ENCODE results near the gene TRIM32. TPM values are rescaled to one million over a fixed set of nuclear protein-coding genes. Genes with fewer than 3 reads are reported as not detected.

Gene TRIM32, protein sequence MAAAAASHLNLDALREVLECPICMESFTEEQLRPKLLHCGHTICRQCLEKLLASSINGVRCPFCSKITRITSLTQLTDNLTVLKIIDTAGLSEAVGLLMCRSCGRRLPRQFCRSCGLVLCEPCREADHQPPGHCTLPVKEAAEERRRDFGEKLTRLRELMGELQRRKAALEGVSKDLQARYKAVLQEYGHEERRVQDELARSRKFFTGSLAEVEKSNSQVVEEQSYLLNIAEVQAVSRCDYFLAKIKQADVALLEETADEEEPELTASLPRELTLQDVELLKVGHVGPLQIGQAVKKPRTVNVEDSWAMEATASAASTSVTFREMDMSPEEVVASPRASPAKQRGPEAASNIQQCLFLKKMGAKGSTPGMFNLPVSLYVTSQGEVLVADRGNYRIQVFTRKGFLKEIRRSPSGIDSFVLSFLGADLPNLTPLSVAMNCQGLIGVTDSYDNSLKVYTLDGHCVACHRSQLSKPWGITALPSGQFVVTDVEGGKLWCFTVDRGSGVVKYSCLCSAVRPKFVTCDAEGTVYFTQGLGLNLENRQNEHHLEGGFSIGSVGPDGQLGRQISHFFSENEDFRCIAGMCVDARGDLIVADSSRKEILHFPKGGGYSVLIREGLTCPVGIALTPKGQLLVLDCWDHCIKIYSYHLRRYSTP
- 22.6 TPM for total RNA-seq

DNA sequence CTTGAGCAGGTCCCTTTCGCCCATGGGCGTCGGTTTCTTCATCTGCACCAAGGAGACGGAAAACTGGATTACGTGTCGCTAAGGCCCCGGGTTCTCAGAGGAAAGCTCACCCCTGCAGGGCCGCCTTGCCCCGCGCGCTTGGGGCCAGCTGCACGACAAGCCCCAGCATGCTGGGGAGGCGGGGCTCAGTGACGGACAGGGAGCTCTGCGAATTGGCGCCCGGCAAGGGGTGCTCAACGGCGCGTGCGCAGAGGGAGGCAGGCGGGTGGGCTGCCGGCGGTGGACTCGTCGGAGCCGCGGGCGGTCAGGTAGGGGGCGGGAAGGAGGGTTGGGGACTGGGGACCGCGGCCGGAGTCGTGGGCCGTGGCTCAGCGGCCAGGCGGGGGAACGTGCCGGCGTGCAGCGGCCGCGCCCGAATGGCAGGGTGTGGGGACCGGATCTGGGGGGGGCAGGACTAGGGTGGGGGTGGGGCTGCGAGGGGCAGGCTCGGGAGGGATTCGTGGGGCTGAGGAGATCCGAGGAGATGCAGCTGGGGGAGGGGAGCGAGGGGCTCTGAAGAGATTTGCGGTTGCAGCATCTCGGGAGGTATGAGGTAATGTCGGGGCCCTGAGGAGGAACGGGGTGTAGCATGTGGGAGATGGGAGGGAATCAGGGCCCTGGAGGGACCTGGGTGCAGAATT, at the start of gene TRIM32:
TRIM32 (plus strand) TSS at position 232 of the 680 bp plus-strand sequence. CDS start 10,438 bp downstream, outside the sequence.
- ATAC-seq: peak; percentile 98
- DNase-seq (ENCODE audit: low spot score): peak; percentile 95
- intact Hi-C loops (cut with DNase I): no loop called here

DNA sequence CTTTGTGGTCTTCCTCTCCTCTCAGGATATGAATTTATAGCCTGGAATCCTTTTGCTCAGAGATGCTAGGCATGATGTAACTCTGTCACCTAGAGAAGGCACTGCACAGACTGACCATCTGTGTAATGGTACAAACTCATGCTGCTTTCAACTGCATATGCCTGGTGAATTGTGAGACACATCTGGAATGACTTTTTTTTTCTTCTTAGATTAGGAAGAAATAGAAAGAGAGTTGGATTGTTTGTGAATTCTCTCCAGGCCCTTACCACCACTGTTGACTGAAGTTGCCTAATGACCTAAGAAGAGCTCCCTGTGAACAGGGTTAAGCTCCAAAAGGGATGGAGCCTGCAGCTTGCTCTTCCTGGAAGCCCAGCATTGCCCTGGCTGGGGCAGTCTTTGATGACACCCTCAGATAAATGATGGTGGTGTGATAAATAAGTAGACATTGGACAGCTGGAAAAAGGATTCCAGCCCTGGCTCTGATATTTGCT, 47.8 kb upstream of the TRIM32 start:
- peak; percentile 60 for ATAC-seq

DNA sequence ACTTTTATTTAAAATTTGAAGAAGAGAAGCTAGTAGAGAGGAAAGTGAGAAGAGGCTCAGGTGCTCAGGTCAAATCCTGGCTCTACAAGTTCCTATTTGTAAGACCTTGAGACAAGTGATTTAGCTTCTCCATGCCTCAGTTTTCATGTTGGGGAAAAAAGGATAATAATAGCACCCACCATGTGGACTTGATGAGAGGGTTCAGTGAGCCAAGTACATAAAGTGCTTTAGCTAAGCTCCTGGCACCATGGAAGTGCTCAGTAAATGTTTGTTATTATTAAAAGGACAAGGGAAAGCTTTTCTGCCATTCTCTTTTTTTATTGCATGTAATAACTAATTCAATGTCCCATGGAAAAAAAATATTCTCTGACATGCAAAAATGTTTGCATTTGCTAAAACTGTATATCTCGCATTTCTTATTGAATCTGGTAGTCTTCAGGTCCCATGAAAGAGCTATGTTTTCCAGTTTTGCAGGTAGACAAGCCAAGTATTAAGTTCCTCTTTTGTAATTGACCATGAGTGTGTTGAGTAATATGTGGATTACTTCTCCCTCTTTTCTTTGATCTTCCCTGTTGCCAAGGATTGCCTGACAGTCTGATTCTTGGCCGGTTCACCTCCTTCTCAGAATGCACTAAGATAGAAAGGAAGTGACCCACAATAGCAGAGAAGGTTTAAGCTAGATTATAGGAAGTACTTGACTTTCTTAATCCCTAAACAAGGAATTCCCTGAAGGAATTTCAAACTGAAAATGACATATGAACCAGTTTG, 45.6 kb upstream of the TRIM32 start:
- ATAC-seq (peak; percentile 70), DNase-seq (ENCODE audit: low spot score) (no peak)
- intact Hi-C loops (cut with DNase I): no loop called here

More for the DNA sequence above, 47.8 kb upstream of the TRIM32 start:
- intact Hi-C loops (cut with DNase I): no loop called here
- no peak for DNase-seq (ENCODE audit: low spot score)

DNA sequence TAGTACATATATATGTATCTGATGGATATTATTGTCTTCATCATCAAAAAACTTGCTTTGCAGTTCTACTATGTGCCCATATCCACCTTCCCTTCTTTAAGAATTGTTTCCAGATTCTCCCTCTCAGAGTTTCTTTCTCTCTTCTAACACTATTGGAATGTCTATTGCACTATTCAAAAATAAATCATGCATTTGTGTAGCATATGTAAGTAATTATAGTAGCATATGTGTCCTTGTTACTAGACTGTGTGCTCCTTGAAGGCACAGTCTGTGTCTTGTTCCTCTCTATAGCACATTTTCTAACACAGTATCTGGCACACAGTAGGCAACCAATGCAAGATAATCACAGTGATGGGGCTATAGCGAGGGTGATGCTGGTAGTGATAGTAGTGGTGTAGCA, 43.4 kb upstream of the TRIM32 start:
- no peak for ATAC-seq
- intact Hi-C loops (cut with DNase I): no loop called here

DNA sequence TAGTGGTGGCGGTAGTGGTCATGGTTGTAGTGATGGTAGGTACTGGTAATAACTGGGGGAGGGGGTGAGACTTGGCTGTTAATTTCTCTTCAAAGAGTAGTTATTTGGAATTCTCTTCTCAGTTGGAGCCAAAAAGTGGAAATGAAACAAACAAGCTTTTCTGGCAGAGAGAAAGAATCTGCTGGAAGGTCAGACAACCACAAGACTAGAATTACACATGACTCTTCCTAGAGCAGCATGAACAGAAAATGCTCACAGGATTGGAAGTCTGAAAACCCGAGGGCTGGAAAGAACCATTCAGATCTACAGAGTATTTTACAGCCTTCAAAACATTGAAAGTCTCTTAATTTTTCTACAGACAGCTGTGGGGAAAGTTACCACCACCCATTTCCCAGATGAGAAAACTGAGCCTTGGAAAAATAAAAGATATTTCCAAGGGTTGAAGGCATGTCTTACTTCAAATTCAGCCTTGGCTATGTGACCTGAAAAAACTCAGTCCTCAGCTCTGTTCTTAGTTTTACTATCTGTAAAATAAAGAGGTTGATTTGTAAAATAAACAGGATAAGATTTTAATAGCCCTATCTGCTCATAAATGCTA, 42.9 kb upstream of the TRIM32 start:
- peak; percentile 62 for ATAC-seq
- intact Hi-C loops (cut with DNase I): no loop called here
- no peak for DNase-seq (ENCODE audit: low spot score)

More for the DNA sequence above, 43.4 kb upstream of the TRIM32 start:
- no peak for DNase-seq (ENCODE audit: low spot score)

DNA sequence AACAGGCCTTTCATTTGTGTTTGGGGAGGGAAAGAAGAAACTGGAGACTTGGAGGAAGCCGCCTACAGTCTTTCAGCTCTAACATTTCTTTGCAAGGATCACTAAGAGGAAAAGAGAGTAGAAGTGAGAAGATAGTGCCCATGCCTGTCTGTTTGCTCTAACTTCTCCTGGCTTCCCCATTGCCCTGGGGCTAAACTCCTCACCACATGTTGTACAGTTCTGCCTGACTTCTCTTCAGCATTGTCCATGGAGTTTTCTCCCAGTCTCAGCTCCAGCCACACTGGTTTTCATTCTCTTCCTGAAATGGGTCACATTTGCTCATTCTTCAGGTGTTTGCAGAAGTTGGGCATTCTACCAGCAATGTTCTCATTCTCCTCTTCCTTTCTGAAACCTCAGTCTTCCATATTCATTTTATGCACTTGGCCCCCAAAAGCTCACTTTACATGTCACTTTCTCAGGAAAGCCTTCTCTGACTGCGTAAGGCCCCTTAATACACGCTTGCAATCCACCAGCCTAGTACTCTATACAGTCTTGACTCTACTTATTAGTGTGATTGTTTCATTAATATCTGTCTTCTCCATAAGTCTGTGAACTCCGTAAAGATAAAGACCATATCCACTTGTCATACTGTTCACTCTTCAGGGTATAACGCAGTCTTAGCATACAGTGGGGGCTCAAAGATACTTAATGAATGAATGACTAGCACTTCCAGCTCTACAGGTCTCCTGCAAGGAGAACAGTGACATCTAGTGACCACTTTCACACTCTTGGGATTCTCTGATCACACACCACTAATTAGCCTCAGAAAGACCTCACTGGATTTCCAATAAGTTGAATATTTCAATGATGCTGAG, 40.2 kb upstream of the TRIM32 start:
- intact Hi-C loops (cut with DNase I): no loop called here
- DNase-seq (ENCODE audit: low spot score) (no peak), ATAC-seq (peak; percentile 77)

DNA sequence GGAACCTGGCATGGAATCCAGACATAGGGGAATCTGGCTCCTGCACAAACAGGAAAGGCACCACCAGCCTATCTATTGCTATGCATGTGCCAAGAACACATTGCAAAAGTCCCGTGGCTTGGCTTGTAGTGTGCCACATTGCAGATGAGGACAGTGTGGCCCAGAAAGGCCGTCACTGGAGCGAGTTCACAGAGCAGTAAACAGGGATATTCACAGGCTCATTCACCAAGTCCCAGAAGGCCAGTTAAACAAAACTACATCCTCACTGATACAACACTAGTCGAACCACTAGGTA, 39.6 kb upstream of the TRIM32 start:
- peak; percentile 62 for ATAC-seq
- DNase-seq (ENCODE audit: low spot score): no peak
- intact Hi-C loops (cut with DNase I): no loop called here

DNA sequence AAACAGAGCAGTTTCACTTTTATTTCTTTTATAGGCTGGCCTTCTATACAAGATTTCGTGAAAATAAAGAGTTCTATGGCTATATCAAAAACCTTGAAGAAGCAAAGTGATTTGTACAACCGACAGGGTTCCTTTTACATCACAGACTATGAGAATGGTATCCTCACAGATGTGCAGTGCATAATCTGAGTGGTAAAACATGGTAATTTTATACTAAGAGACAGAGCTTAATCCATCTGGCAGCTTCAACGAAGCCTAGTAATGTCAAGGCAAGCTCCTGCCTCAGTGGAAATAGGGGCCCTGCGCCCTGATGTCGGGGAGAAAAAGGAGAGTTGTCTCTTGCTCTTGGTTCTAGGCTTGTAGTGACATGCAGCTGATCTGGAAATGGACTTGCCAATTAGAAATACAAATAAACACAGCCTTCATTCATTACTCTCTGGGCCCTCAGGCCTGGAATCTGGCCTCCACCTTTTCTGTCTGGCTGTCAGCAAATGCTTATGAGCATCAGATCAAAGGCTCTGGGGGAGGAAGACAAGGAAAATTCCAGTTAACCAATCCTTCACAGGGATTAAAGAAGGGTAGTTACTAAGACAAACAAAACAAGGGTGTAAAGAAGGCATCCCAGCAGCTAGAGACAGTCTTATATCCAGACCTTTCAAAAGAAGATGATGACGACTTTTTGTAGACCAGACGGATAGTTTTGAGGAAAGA, 33.6 kb upstream of the TRIM32 start:
- intact Hi-C loops (cut with DNase I): no loop called here
- ATAC-seq: peak; percentile 64
- DNase-seq (ENCODE audit: low spot score): no peak

DNA sequence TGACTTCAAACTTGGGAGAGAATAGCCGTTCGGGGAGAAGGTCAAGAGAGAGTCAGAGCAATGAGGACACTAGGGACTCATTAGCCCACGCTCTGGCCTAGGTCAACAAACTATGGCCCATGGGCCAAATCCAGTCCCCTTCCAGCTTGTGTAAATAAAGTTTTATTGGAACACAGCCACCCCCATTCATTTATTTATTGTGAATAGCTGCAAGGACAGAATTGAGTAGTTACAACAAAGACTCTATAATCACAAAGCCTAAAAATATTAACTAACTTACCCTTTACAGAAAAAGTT, 33.1 kb upstream of the TRIM32 start:
- ATAC-seq: peak; percentile 66
- intact Hi-C loops (cut with DNase I): no loop called here
- no peak for DNase-seq (ENCODE audit: low spot score)

DNA sequence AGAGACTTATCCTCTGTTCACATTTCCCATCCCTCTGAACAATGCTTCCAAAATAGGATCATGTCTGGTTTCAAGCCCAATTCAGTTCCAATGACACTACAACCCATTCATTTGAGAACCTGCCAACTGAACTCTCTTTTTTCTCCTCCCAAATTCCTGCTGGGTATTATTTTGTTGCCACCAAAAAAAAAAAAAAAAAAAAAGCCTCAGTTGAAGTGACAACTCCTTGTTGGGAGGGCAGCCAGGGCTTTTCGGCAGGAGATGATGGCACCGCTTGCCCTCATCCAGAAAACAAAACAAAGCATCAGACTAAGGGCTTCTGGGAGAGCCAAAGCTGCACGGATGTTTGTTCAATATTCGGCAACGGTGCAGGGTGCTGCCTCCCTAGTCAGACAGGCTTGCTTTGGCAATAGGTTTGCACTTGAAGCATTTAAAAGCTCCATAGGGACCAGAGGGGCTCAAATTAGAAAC, 30.6 kb upstream of the TRIM32 start:
- no peak for DNase-seq (ENCODE audit: low spot score)
- intact Hi-C loops (cut with DNase I): no loop called here
- ATAC-seq: peak; percentile 15

DNA sequence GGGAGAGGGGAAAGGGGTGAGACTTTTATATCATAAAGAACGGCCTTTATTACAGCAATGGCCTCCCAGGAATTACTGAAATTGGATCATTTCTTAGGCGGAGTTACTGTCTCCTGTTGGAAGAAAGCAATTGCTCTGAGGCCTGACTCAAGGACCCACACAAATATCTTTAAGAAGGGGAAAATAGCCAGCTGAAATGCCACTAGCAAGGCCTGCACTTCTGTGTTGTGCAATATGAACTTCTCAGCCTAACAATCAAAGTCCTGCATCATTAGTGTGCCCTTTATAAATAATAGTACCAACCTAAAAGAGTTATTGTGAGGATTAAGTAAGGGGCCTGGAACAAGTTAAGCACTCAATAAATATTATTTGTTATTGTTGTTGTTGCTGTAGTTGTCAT, 30.1 kb upstream of the TRIM32 start:
- DNase-seq (ENCODE audit: low spot score) (no peak), ATAC-seq (peak; percentile 29)
- intact Hi-C loops (cut with DNase I): no loop called here

DNA sequence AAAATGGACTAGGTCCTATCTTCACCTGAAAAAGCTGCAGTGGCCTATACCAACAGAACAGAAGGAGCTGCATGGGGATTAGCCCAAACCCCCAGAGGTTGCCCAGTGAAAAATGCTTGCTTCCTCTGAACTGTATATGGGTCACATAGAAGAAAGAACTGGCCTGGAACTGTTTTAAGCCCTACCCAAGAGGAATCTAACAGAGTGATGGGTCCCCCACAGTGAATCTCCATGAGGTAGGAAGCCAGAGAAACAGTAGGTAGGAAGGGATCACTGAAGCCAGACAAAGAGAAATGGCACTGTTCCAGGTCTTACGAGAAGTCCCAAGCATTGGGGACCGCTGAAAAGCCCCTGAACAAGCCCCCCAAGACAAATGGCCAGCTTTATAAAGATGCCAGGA, 28.8 kb upstream of the TRIM32 start:
- intact Hi-C loops (cut with DNase I): no loop called here
- ATAC-seq (no peak), DNase-seq (ENCODE audit: low spot score) (no peak)

DNA sequence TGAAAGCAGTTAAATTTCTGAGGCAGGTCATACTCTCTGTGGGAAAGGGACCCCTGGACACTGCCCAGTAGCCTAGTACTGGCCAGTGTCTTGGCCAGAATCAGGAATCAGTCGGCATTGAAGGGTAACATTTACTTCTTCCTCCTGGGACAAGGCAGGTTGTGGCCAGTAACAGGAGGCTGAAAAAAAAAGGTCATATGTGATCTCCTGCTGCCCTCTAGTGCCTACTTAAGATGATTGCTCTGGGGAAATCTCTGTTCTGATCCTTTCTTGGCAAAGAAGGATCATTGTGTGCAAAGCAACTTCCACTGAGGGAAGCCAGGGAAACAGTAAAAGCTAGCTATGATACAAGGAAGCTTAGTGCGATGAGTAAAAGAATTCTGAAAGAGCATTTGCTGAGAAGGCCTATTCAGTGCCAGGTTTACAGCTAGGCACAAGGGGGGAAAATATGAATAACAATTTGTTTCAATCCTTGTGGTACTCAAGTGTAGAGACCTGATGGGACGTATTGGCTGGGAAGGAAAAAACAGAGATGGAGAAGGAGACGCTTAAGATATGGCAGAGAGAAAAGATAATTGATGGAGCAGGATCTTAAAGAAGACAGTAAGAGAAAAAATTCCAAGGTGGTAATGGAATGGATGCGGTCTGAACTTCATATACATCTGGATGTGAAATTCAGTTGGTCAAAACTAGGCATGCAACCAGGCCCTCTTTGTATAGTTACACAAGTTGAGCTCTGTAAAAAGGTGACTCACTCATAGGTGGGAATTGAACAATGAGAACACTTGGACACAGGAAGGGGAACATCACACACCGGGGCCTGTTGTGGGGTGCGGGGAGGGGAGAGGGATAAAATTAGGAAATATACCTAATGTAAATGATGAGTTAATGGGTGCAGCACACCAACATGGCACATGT, 25.8 kb upstream of the TRIM32 start:
- intact Hi-C loops (cut with DNase I): no loop called here
- ATAC-seq: peak; percentile 81
- DNase-seq (ENCODE audit: low spot score): no peak

DNA sequence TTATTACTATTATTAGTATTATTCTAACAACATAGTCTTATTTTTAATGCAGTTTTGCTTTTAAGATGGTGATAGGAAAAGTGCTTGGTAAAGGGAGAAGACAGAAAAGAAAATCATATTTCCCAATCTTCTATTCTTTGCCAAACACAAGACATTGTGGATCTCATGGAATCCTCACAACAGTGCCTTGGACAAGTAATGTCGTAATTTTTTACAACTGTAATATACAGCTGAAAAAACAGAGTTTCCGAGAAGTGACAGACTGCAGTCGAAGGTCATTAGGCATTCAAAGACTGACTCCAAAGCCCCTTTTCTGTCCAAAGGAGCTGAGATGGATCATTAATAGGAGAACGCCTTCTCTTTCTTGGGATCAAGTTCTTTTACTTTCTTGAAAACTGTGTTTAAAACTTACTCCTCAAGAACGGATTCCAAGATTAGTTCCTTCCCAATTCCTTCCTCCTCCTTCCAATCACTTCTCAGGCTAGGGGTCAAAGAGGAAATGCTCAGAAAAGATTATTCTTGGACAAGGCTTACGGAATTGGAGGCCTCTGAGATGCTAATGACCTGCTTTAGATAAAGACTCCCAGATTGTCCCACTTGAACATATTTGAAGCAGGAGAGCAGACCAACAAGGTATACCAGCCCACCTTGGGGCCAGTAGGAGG, 24.3 kb upstream of the TRIM32 start:
- intact Hi-C loops (cut with DNase I): no loop called here
- ATAC-seq: peak; percentile 94

DNA sequence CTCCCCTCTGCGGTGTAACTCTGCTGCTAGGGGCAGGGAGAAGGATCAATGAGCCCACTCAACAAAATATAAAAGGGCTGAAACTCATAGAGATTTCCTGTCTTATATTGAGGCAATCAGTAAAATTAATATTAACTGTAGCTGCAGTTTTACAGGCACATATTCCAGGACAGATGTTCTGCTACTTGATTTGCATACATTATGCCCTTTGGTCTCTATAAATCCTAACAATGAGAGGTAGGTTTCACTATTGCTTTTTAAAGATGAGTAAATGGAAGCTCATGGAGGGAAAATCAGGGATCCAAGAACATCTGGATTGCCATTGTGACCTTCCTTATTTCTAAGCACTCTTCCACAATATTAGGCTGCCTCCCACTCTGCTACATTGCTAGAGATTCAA, 23.5 kb upstream of the TRIM32 start:
- no peak for ATAC-seq
- intact Hi-C loops (cut with DNase I): no loop called here
- no peak for DNase-seq (ENCODE audit: low spot score)

More for the DNA sequence above, 24.3 kb upstream of the TRIM32 start:
- no peak for DNase-seq (ENCODE audit: low spot score)
